ENCODE data around the gene NLE1. TPM values are rescaled to one million over a fixed set of nuclear protein-coding genes. Genes with fewer than 3 reads are reported as not detected.

The NLE1 gene
- total and polyA plus RNA-seq, 2 donors (not counting 1 experiment from before 2014, with no cell fraction given) = 16.5 to 17.5 TPM

DNA sequence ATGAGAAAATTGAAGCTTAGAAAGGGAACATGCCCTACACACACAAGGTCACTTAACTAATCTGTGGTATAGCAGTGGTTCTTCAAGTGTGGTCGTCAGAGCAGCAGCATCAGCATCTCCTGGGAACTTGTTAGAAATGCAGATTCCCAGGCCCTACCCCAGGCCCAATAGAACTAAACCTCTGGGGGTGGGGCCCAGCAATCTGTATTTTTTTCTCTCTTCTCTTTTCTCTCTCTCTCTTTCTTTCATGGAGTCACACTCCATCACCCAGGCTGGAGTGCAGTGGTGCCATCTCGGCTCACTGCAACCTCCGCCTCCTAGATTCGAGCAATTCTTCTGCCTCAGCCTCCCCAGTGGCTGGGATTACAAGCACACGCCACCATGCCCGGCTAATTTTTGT is 3.9 kb downstream of the NLE1 start:
- TF ChIP-seq CTCF (IDR thresholded peaks at IDR 0.05) (no peak), EZH2 (IDR thresholded peaks at IDR 0.05; ENCODE audit: borderline replicate concordance, insufficient read depth, low read depth, low read length, poor library complexity, severe bottlenecking) (no peak)
- CTCF ChIA-PET = interaction anchor here (0.9 kb wide), 1 partner anchor 18 kb away, joined by 4 read pairs; no protein-coding TSS in a partner anchor

DNA sequence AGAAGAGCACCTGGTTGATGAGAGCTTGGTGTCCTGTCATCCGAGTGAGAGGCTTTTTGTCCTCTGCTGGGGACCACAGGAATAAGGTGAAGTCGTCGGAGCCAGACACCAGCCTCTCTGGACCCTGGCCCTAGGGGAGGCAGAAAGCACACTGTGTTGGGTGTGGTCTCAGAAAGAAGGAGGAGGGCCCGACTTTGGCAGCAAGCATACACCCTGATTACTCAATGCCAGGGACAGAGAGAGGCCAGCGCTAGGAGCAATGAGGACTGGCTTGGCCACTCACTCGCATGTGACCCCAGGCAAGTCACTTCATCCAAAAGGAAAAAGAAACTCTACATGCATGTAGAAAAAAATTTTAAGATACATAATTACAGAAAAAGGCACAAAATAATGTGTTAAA is 6.8 kb downstream of the NLE1 start:
- Mint-ChIP-seq H3K27ac (no peak overlapping the region), H3K9me3 (ENCODE audit: insufficient read depth) (no peaks in the 10 kb centered on the region), H3K4me3 (no peak overlapping the region), H3K27me3 (no peaks in the 10 kb centered on the region), H3K4me1 (no peaks in the 10 kb centered on the region)
- H3K9me3 ChIP-seq (ENCODE audit: control extremely low read depth in 1 of 3, control insufficient read depth in 2 of 3, insufficient read depth in 1 of 3, low read length in 2 of 3) = no peaks in the 10 kb centered on the region
- H3K27me3 ChIP-seq (replicated peaks in 1 of 4; ENCODE audit: control extremely low read depth in 1 of 4, control insufficient read depth in 3 of 4, insufficient read depth in 4 of 4, low read length in 3 of 4) = no peaks in the 10 kb centered on the region
- H4K20me1 ChIP-seq (ENCODE audit: control insufficient read depth, insufficient read depth, low read length, poor library complexity, severe bottlenecking) = no peaks in the 10 kb centered on the region
- CTCF ChIA-PET = no interaction called here
- TF ChIP-seq EZH2 (IDR thresholded peaks at IDR 0.05; ENCODE audit: borderline replicate concordance, insufficient read depth, low read depth, low read length, poor library complexity, severe bottlenecking) = no peak
- no peak for TF ChIP-seq CTCF (IDR thresholded peaks at IDR 0.05)
- no peak for DNase-seq
- H3K36me3 ChIP-seq (replicated peaks in 1 of 2; ENCODE audit: control extremely low read depth in 1 of 2, control insufficient read depth in 1 of 2, extremely low read depth in 1 of 2, insufficient read depth in 2 of 2, low read length in 1 of 2) = peaks cover 0 to 80% of the 10 kb centered on the region in 2 experiments
- no peaks in the 10 kb centered on the region for H3K4me1 ChIP-seq (ENCODE audit: control insufficient read depth in 2 of 2, insufficient read depth in 2 of 2, low read length in 2 of 2)
- no peak overlapping the region for H2AFZ ChIP-seq (ENCODE audit: insufficient read depth, low read depth, low read length, poor library complexity, severe bottlenecking)
- 93% methylated on average over 3 of the region's 6 CpGs for WGBS (ENCODE audit: insufficient coverage)
- intact Hi-C loops (cut with micrococcal nuclease) = no loop called here
- H3K4me2 ChIP-seq (replicated peaks; ENCODE audit: low read depth, low read length, poor library complexity, severe bottlenecking) = no peak overlapping the region
- POLR2A ChIA-PET = no interaction called here
- H3K9ac ChIP-seq (ENCODE audit: low read length) = no peak overlapping the region
- H3K79me2 ChIP-seq (ENCODE audit: control insufficient read depth, insufficient read depth, low read length) = peaks cover 5% of the 10 kb centered on the region
- ATAC-seq (ENCODE audit: low read depth) = no peak
- H3K27ac ChIP-seq (ENCODE audit: low read length in 2 of 2) = no peak overlapping the region
- H3K4me3 ChIP-seq (ENCODE audit: control extremely low read depth in 1 of 5, extremely low read depth in 1 of 5, insufficient read depth in 1 of 5, low read depth in 2 of 5, low read length in 4 of 5) = no peak overlapping the region

More for the DNA sequence above, 3.9 kb downstream of the NLE1 start:
- ATAC-seq (ENCODE audit: low read depth) (no peak), DNase-seq (no peak)
- H3K4me2 ChIP-seq (replicated peaks; ENCODE audit: low read depth, low read length, poor library complexity, severe bottlenecking) = no peak overlapping the region
- Mint-ChIP-seq H3K4me1 (peaks cover 16% of the 10 kb centered on the region), H3K27me3 (no peaks in the 10 kb centered on the region), H3K9me3 (ENCODE audit: insufficient read depth) (no peaks in the 10 kb centered on the region), H3K27ac (no peak overlapping the region), H3K4me3 (no peak overlapping the region)
- peaks cover 5 to 11% of the 10 kb centered on the region in 2 donors for H3K4me1 ChIP-seq (ENCODE audit: control insufficient read depth in 2 of 2, insufficient read depth in 2 of 2, low read length in 2 of 2)
- peaks cover 0 to 57% of the 10 kb centered on the region in 2 experiments for H3K36me3 ChIP-seq (replicated peaks in 1 of 2; ENCODE audit: control extremely low read depth in 1 of 2, control insufficient read depth in 1 of 2, extremely low read depth in 1 of 2, insufficient read depth in 2 of 2, low read length in 1 of 2)
- H2AFZ ChIP-seq (ENCODE audit: insufficient read depth, low read depth, low read length, poor library complexity, severe bottlenecking) = no peak overlapping the region
- 100% methylated on average over 4 of the region's 6 CpGs for WGBS (ENCODE audit: insufficient coverage)
- H4K20me1 ChIP-seq (ENCODE audit: control insufficient read depth, insufficient read depth, low read length, poor library complexity, severe bottlenecking) = no peaks in the 10 kb centered on the region
- no peak overlapping the region for H3K9ac ChIP-seq (ENCODE audit: low read length)
- H3K4me3 ChIP-seq (ENCODE audit: control extremely low read depth in 1 of 5, extremely low read depth in 1 of 5, insufficient read depth in 1 of 5, low read depth in 2 of 5, low read length in 4 of 5) = no peak overlapping the region
- POLR2A ChIA-PET = no interaction called here
- H3K79me2 ChIP-seq (ENCODE audit: control insufficient read depth, insufficient read depth, low read length) = peaks cover 22% of the 10 kb centered on the region
- H3K9me3 ChIP-seq (ENCODE audit: control extremely low read depth in 1 of 3, control insufficient read depth in 2 of 3, insufficient read depth in 1 of 3, low read length in 2 of 3) = no peaks in the 10 kb centered on the region
- H3K27ac ChIP-seq (ENCODE audit: low read length in 2 of 2) = no peak overlapping the region
- no peaks in the 10 kb centered on the region for H3K27me3 ChIP-seq (replicated peaks in 1 of 4; ENCODE audit: control extremely low read depth in 1 of 4, control insufficient read depth in 3 of 4, insufficient read depth in 4 of 4, low read length in 3 of 4)
- intact Hi-C loops (cut with micrococcal nuclease) = no loop called here

All from B cell (primary cell).